ENCODE measurements around the gene ABCC1. TPM values are rescaled to one million over a fixed set of nuclear protein-coding genes. Genes with fewer than 3 reads are reported as not detected.
A peak's percentile ranks its signal among the peaks of the same experiment; 100 is the strongest.
"Not testable (repeated sequence)": the region's sequence is repeated elsewhere in the genome, so short reads cannot be mapped to it uniquely, and the experiment has no call there.

Gene ABCC1
- total RNA-seq, 2 donors from 2014 or later: 51.8 to 66.9 TPM

DNA sequence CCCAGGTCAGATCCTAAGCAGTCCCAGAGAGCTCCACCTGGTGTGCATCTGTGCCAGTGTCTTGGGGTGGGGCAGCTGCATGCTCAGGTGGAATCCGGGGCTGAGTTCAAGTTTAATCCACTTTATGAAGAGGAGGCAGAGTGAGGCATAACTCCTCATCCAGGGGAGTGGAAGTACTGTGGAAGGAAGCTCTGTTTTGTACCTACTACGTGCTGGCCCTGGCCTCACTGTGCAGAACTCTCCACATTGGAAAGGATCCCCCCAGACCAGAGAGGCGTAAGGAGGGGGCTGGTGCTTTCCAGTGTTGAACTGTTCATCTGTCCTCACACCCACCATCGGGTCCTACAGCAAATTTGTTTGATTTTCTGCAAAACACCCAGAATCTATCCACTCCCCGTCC is 195.9 kb downstream of the ABCC1 start:
- peak overlapping the region; percentile 28 to 82 for H3K27ac Mint-ChIP-seq
- H3K9me3 Mint-ChIP-seq: no peaks in the 10 kb centered on the region
- ATAC-seq (no peak), DNase-seq (ENCODE audit: low spot score in 2 of 2) (no peak)
- peaks cover 0 to 4% of the 10 kb centered on the region in 2 donors for H3K36me3 Mint-ChIP-seq

DNA sequence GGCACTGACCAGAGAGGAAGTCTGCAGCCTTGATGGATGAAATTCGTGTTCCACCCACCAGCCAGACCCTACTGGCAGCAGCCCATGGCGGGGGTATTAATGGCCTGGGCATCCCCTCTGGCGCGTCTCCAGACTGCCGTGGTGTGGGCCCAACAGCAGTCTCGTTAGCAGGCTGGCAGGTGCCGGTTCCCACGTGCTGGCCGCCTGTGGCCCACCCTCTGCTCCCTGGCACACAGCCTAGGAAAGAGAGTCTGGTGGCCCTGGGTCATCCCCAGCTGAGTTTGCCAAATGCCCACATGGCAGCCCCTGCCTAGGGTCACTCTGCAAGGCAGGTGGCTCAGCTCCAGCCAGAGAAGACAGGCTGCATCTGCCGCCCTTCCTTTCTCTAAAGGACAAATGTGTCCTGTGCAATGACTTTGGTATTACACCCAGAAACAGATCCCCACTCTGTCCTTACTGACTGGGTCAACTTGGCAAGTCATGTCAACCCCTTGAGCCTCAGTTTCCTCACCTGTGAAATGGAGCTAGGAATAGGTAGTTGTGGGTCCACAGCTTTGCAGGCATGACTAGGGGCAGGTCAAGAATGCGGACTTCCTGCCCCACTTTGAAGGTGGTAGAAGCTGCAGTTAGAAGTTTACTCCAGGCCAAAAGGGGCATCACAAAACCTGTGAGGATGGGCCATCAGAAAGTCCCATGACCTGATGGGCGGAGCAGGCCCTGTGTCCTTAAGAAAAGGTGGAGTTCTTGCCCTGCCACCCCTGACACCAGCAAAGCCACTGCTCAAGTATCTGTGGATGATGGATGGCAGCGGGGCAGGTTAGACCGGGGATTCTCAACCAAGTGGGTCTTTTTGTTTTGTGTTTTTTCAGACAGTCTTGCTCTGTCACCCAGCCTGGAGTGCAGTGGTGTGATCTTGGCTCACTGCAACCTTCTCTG is 197.2 kb downstream of the ABCC1 start:
- ATAC-seq (no peak), DNase-seq (ENCODE audit: low spot score in 2 of 2) (no peak)
- Mint-ChIP-seq H3K36me3 (no peaks in the 10 kb centered on the region), H3K27ac (no peak overlapping the region), H3K9me3 (no peaks in the 10 kb centered on the region)

DNA sequence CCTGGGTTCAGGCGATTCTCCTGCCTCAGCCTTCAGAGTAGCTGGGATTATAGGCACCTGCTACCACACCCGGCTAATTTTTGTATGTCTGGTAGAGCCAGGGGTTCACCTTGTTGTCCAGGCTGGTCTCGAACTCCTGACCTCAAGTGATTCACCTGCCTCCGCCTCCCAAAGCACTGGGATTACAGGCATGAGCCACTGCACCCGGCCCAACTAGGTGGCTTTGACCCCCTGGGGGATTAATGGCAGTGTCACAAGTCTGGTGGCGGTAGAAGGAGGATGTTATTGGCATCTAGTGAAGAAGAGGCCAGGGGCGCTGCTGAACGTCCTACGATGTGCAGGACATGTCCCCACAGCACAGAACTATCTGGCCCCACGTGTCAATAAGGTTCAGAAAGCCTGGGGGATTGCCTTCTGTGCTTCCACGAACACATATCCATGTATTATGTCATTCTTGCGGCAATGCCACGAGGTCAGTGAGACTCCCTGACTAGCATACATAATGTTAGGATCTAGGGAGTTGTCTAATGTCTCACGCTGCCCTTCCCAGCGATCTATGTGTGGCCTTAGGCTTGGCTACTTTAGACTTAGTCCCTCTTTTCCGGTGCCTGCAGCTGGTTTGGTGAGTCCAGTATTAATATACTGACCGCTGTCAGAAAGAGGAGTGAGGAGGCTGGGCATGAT is 198.0 kb downstream of the ABCC1 start:
- H3K9me3 Mint-ChIP-seq: no peaks in the 10 kb centered on the region
- no peak for ATAC-seq
- no peak for DNase-seq (ENCODE audit: low spot score in 2 of 2)
- no peak overlapping the region for H3K27ac Mint-ChIP-seq
- H3K36me3 Mint-ChIP-seq: no peaks in the 10 kb centered on the region

DNA sequence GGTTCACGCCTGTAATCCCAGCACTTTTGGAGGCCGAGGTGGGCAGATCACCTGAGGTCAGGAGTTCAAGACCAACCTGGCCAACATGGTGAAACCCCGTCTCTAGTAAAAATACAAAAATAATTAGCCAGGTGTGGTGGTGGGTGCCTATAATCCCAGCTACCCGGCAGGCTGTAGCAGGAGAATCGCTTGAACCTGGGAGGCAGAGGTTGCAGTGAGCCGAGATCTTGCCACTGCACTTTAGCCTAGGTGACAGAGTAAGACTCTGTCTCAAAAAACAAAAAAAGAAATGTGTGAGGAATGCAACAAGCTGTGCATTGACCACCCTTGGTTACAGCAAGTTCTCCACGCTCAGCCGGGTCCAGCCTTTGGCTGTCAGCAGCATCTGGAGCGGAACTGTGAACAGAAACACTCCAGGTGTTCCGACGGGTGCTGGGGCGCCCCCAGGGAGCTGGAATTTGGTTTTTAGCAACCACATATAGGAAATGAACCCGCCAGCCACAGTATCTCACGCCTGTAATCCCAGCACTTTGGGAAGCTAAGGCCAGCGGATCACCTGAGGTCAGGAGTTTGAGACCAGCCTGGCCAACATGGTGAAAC is 198.7 kb downstream of the ABCC1 start:
- not testable (repeated sequence) for ATAC-seq; H3K9me3 Mint-ChIP-seq; H3K36me3 Mint-ChIP-seq; H3K27ac Mint-ChIP-seq; DNase-seq (ENCODE audit: low spot score in 2 of 2)

DNA sequence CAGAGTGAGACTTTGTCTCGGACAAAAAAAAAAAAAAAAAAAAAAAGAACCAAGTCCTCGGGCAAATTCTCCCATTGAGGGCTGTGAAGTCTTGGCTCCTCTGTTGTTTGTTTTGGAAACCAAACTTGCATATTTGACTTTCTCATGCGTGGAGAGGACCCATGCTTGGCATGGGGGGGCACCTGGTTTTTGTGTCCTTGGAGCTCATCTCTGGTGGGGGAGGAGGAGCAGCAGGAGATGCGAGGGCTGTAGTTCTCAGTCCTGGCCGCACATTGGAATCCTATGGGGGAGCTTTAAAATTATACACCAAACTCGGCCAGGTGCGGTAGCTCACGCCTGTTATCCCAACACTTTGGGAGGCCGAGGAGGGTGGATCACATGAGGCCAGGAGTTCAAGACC is 199.3 kb downstream of the ABCC1 start:
- H3K27ac Mint-ChIP-seq: no peak overlapping the region
- H3K9me3 Mint-ChIP-seq: no peaks in the 10 kb centered on the region
- no peak for DNase-seq (ENCODE audit: low spot score in 2 of 2)
- ATAC-seq: no peak
- H3K36me3 Mint-ChIP-seq: no peaks in the 10 kb centered on the region

DNA sequence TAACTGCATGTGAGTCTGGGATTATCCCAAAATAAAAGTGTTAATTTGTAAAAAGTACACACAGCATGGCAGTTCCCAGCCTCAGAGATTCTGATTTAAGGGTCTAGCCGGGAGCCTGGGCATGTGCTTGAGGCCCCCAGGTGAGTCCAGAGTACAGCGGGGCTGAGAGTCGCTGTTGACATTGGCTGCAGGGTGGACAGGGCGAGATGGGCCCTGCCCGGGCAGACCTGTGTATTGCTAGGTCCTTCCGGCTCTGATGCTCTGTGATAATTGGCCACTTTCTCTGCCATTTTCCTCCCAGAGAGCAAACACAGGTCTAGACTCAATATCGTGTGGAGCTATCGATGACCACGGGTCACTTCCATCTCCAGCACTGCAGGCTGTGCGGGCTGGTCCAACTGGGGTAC is 200.3 kb downstream of the ABCC1 start:
- Mint-ChIP-seq H3K36me3 (no peaks in the 10 kb centered on the region), H3K27ac (peak overlapping the region in 1 of 2 donors; percentile 60), H3K9me3 (no peaks in the 10 kb centered on the region)
- ATAC-seq (peak in 1 of 2 donors; percentile 10), DNase-seq (ENCODE audit: low spot score in 2 of 2) (no peak)

DNA sequence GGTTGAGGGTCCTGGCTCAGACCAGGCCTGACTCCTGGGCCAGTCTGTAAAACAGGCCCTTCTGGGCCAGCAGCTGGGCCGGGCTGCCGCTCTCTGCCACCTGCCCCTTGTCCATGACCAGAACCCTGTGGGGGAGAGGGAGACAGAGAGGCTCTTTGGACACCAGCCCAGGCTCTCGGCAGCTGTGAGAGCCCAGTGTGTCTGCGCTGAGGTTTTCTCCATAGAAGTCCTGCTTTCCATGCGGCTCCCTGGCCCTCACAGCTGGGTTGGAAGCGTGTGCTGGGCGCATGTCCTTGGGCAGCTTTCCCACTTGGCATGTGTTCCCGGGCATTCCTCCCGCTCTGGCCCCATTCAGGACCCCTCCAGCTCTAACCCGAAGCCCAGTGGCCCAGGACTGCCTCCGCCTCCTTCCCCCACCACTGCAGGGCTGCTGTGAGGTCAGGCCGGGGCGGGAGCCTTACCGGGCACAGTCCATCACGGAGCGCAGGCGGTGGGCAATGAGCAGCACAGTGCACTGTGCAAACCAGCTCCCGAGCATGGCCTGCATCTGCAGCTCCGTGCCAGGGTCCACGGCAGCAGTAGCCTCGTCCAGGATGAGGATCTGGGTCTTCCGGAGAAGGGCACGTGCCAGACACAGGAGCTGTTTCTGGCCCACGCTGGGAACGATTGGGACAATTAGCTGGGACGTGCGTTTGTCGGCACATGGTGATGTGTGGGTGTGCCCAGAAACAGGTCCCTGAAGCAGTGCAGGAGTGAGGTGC is 200.9 kb downstream of the ABCC1 start:
- H3K36me3 Mint-ChIP-seq: no peaks in the 10 kb centered on the region
- no peak for DNase-seq (ENCODE audit: low spot score in 2 of 2)
- no peak overlapping the region for H3K27ac Mint-ChIP-seq
- H3K9me3 Mint-ChIP-seq: no peaks in the 10 kb centered on the region
- ATAC-seq: peak in 1 of 2 donors; percentile 22

DNA sequence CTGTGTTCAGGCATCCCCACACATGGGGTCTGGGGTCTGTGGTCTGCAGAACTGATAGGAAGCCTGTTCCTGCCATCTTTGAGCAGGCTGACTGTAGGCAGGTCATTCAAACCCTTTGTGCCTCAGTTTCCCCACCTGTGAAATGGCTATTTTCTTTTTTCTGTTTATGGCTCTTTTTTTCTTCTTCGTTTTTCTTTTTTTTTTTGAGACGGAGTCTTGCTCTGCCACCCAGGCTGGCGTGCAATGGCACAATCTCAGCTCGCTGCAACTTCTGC is 201.4 kb downstream of the ABCC1 start:
- H3K27ac Mint-ChIP-seq: peak overlapping the region; percentile 33 to 49
- no peaks in the 10 kb centered on the region for H3K36me3 Mint-ChIP-seq
- no peak for ATAC-seq
- no peak for DNase-seq (ENCODE audit: low spot score in 2 of 2)
- H3K9me3 Mint-ChIP-seq: no peaks in the 10 kb centered on the region

DNA sequence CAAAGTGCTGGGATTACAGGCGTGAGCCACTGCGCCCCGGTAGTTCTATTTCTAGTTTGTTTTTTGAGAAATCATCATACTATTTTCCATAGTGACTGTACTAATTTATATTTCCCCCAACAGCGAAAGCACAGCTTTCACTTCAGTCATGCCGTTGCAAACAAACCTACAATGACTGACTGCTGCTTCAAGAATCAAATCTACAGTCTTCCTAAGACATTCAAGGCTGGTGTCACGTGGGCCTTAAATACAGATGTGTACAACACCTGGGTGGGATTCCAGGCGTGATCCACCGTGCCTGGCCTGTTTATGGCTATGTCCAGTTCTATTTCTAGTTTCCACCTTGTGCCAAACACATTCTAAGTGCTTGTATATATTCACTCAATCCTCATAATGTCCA is 201.9 kb downstream of the ABCC1 start:
- Mint-ChIP-seq H3K27ac (peak overlapping the region in 1 of 2 donors; percentile 49), H3K9me3 (no peaks in the 10 kb centered on the region), H3K36me3 (no peaks in the 10 kb centered on the region)
- ATAC-seq (no peak), DNase-seq (ENCODE audit: low spot score in 2 of 2) (no peak)

DNA sequence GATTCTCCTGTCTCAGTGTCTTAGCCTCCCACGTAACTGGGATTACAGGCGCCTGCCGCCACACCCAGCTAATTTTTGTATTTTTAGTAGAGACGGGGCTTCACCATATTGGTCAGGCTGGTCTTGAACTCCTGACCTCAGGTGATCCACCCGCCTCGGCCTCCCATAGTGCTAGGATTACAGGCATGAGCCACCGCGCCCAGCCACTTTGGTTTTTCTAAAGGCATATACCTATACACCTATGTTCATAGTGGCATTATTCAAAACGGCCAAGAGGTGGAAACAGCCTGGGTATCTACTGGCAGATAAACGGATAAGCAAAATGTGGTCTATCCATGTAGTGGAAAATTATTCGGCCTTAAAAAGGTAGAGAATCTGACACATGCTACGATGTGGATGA is 203.6 kb downstream of the ABCC1 start:
- not testable (repeated sequence) for H3K27ac Mint-ChIP-seq; ATAC-seq; DNase-seq (ENCODE audit: low spot score in 2 of 2); H3K9me3 Mint-ChIP-seq; H3K36me3 Mint-ChIP-seq

DNA sequence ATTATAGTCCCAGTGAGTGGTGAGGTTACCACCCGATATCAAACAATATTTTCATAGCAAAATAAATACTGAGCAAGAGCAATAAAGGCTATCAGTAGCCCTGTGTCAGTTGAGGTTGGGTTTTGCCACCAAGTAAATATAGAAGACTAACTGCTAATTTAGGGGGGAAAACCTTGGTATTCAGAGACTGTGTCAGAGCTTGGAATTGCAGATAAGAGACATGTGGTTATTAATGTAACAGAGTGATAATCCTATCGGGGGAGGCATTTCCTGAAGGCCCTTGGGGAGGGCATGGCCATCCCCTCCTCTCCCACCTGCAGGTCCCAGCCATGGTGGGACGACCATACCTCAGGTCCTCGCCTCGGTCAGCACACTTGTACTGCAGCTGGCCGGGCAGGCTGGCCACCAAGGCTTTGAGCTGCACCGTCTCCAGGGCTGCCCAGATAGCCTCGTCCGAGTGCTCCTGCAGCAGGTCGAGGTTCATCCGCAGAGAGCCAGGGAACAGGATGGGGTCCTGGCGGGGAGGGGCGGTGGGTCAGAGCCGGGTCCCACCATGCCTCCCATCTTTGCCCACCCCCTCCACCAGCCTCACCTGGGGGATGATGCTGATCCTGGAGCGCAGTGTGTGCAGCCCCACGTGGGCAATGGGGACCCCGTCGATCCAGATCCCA is 205.0 kb downstream of the ABCC1 start:
- peaks cover 9 to 11% of the 10 kb centered on the region in 2 donors for H3K9me3 Mint-ChIP-seq
- no peak for DNase-seq (ENCODE audit: low spot score in 2 of 2)
- peak in 1 of 2 donors; percentile 16 for ATAC-seq
- H3K27ac Mint-ChIP-seq: peak overlapping the region in 1 of 2 donors; percentile 10
- peaks cover 0 to 12% of the 10 kb centered on the region in 2 donors for H3K36me3 Mint-ChIP-seq

DNA sequence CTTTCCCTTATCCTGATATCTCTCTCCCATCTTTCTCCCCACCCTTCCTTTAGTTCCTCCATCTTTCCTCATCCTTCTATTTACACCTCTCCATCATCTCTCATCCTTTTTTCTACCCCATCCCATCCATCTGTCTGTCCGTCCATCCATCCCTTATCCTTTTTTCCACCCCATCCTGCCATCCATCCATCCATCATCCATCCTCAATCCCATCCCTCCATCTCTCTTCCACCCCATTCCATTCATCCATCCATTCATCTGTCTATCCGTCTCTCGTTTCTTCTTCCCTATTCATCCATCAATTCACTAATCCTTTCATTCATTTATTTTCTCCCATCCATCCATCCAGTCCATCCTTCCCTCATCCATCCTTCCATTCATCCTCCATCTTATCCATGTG is 205.8 kb downstream of the ABCC1 start:
- H3K36me3 Mint-ChIP-seq: peaks cover 0 to 12% of the 10 kb centered on the region in 2 donors
- peak overlapping the region in 1 of 2 donors; percentile 3 for H3K27ac Mint-ChIP-seq
- peaks cover 13 to 15% of the 10 kb centered on the region in 2 donors for H3K9me3 Mint-ChIP-seq
- ATAC-seq (no peak), DNase-seq (ENCODE audit: low spot score in 2 of 2) (no peak)

DNA sequence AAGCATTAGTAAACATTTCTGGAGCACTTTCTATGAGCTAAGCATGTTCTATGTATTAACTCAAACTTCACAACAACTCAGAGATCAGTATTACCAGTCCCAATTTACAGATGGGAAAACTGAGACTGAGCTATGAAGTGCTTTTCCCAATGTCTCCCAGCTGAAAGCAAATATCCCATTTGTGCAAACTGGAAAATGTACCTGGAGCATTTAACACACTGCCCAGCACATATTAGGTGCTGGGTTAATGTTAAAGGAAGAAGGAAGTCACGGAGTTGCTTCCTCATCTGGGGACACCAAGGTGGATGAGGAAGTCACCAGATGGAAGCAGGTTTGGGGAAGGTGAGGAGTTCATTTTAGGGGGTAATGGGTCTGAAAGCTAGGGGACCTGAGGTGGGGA is 207.8 kb downstream of the ABCC1 start:
- H3K27ac Mint-ChIP-seq: peak overlapping the region in 1 of 2 donors; percentile 30
- H3K36me3 Mint-ChIP-seq: peaks cover 0 to 12% of the 10 kb centered on the region in 2 donors
- DNase-seq (ENCODE audit: low spot score in 2 of 2) (no peak), ATAC-seq (no peak)
- H3K9me3 Mint-ChIP-seq: peaks cover 14 to 15% of the 10 kb centered on the region in 2 donors

DNA sequence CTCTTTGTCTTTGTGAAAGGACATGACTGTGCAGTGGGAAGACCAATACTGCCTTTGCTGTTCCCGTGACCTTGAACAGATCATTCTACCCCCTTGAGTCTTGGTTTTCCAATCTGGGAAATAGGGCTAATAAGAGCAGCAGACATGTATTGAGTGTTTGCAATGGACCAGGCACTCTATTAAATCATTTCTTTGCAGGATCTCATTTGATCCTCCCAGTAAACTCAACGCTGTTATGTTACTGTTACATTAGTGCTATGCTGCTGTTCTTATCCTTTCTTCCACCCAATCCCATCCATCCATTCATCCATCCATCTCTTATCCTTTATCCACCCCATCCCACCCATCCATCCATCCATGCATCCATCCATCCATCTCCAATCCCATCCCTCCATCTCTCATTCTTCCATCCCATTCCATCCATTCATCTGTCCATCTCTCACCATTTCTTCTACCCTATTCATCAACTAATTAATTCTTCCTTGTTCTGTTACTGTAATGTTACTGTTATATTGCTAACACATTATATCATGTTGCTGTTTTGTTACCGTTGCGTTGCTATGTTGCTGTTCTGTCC is 208.8 kb downstream of the ABCC1 start:
- Mint-ChIP-seq H3K36me3 (peaks cover 0 to 12% of the 10 kb centered on the region in 2 donors), H3K27ac (no peak overlapping the region), H3K9me3 (peaks cover 14 to 15% of the 10 kb centered on the region in 2 donors)
- ATAC-seq: no peak
- DNase-seq (ENCODE audit: low spot score in 2 of 2): no peak

DNA sequence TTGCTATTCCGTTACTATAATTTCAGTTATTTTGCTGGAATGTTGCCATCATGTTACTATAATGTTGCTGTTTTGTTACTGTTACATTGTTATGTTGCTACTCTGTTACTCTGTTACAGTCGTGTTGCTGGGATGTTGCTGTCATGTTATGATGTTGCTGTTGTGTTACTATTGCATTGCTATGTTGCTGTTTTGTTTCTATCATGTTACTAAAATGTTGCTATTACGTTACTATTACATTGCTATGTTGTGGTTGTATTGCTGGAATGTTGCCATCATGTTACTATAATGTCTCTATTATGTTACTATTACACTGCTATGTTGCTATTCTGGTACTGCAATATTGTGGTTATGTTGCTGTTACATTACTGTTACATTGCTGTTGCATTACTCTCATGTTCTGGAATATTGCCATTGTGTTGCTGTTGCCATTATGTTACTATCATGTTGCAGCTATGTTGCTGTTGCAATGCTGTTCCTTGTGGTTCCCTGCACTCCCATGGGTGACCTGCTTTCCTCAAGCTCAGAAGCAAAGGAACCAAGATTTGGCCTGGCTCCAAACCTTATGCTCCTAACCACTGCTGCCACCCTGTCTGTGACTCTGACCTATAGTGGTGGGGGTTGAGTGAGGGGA is 209.4 kb downstream of the ABCC1 start:
- peaks cover 0 to 12% of the 10 kb centered on the region in 2 donors for H3K36me3 Mint-ChIP-seq
- ATAC-seq (no peak), DNase-seq (ENCODE audit: low spot score in 2 of 2) (no peak)
- peaks cover 14 to 15% of the 10 kb centered on the region in 2 donors for H3K9me3 Mint-ChIP-seq
- H3K27ac Mint-ChIP-seq: no peak overlapping the region

Data from activated naive CD4-positive, alpha-beta T cell treated with anti-CD3 and anti-CD28 coated beads, Interleukin-2, amount 50 U/mL, for 72 hours (primary cell).